Measurements from ENCODE around the gene TSEN2.

Gene TSEN2

DNA sequence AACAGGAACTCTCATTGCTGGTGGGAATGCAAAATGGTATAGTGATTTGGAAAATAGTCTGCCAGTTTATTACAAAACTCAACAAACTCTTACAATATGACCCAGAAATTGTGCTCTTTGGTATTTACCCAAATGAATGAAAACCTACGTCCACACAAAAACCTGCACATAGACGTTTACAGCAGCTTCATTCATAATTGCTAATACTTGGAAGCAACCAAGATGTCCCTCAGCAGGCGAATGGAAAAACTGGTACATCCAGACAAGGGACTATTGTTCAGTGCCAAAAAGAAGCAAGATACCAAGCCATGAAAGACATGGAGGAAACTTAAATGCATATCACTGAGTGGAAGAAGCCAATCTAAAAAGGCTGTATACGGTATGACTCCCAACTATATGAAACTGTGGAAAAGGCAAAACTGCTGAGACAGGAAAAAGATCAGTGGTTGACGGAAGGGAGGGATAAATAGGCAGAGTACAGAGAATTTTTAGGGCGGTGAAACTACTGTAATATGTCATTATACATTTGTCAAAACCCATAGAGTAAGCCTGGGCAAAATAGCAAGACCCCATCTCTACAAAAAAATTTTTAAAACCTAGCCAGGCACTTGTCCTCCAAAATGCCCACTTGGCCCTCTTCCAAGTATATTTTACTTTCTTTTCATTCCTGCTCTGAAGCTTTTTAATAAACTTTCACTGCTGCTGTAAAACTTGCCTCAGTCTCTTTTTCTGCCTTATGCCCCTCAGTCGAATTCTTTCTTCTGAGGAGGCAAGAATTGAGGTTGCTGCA lies 65.9 kb downstream of the TSEN2 start:
- DNase-seq (ENCODE audit: low read depth in 2 of 2), result no peak

DNA sequence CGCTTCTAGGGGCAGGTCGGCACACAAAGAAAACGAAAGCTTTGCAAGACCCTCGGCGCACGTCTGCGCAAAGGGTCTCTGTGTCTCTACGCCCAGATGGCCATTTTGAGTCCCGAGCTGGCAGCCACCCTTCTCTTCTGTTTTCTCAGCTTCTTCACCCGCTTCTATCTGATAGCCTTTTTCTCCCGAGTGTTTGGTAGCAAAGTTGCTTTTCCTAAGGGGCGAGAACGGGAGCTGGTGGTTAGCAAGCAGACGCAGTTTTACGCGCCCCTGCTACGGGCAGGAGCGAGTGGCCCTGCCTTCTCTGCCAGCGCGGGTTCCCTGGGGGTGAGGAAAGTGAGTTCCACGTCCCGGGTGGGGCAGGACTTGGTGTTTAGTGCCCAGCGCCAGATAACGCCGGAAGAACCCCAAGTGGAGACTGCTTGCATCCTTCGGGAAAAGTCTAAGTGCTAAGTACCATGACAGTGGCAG lies 69.7 kb downstream of the TSEN2 start:
- DNase-seq (ENCODE audit: low read depth in 2 of 2), result no peak

DNA sequence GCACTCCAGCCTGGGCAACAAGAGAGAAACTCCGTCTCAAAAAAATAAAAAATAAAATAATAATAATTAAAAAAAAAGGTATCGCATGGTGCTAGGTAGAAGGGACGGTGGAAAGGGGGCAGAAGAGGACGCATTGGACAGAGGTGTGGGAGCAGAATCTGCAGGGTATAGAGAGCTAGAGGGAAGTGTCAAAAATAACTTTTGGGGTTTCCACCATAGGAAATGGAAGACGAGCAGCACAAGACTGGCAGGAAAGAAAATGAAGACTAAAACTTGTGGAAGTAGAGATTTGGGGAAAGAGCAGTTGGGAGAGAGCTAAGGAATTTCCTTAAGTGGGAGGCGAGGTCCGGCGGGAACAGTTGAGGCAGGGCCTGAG lies 72.0 kb downstream of the TSEN2 start:
- no peak for DNase-seq (ENCODE audit: low read depth in 2 of 2)

DNA sequence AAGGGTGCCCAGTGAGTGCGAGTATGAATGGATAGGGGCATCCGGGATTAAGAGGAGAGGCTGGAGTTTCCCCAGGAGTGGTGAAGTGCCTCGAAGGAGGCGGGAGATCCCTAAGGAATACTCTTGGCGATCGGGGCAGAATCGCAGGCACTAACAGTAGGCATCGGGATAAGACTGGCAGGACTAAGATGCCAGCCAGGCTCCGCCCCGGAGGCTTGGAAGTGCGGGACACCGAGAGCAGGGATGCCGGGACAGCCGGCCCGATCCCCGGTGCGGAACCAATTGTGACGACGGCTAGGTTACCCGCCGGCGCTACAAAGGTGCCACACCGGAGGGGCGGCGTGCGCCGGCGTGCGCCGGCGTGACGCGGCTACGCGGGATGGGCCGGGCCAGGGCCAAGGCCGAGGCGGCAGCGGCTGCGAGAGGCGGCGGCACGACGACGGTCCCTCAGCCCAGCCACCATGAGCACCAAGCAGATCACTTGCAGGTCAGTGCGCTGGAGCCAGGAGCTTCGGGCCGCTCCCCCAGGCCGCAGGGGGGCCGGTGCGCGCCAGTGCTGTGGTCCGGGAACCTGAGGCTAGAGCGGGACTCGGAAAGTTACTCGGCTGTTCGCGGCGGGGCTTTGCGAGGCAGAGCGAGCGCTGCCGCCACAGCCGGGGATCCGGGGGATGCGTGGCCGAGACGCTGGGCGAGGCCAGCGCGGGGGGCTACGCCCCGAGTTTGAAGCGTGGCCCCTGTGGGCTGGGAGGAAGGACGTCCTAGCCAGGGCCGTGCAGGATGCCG lies 72.6 kb downstream of the TSEN2 start, which contains the start of gene MKRN2:
Gene MKRN2 (plus strand): TSS at position 398 of the 783 bp plus-strand sequence. CDS start 64 bp downstream, at position 462.
- peak; percentile 74 to 77 for DNase-seq (ENCODE audit: low read depth in 2 of 2)

DNA sequence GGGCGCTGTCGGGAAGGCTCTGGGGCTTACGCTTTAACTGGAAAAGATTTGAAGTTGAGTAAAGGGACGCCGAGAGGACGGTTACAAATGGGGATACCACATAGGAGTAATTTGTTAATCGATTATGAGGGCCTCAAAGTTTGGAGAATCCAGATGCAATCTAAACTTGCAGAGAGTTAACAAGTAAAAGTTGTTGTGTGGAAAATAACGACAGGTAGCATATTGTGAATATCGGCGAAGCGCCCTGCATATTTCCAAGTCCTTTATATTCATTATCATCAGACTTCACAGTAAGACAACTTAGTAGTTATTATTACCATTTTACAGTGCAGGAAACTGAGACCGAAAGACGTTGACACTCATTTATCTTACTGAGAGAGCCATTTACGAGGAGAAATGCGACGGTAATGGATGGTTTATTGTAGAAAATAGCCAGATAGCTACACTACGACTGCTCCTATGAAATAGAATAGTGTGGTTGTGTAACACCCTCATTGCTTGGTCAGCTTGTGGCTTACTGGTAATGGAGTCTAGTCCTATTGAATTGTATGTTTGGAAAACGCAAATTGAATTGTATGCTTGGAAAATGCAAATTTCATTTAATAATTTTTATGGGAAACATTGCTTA lies 73.3 kb downstream of the TSEN2 start:
- no peak for DNase-seq (ENCODE audit: low read depth in 2 of 2)

DNA sequence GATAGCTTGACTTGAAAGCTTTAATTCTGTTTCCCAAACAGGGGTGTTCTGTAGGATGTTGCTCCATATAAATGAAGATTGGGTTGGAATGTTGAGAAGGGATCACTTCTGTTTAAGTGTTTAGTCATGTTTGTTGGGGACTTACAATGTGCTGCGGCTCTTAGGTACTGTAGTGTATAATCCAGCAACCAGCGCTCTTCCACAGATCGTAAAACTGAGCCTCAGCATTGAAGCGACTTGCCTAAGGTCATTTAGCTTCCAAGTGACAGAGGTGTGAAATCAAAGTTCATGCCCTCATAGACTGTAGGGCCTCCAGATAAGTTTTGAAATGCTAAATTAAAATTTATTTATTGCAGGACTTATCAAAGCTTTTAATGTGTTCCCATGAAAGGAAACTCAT lies 74.4 kb downstream of the TSEN2 start:
- DNase-seq (ENCODE audit: low read depth in 2 of 2), result no peak

DNA sequence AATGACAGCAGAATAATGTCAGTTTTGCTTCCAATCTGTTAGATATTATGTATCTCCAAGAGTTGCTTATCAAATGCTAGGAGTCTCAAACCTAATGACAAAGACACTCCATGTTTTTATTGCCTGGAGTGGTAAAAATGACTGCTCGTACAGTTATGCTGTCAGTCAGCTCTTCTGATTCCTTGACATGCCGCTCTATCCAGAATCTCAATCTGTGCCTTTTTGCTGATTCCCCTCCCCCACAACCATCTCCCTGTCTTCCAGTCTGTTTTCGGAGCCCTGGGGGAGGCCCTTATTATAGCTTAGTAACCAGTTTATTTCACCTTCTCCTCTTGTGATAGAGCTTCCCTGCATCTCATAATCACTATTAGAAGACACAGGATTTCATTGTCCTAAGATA lies 75.2 kb downstream of the TSEN2 start:
- no peak for DNase-seq (ENCODE audit: low read depth in 2 of 2)

DNA sequence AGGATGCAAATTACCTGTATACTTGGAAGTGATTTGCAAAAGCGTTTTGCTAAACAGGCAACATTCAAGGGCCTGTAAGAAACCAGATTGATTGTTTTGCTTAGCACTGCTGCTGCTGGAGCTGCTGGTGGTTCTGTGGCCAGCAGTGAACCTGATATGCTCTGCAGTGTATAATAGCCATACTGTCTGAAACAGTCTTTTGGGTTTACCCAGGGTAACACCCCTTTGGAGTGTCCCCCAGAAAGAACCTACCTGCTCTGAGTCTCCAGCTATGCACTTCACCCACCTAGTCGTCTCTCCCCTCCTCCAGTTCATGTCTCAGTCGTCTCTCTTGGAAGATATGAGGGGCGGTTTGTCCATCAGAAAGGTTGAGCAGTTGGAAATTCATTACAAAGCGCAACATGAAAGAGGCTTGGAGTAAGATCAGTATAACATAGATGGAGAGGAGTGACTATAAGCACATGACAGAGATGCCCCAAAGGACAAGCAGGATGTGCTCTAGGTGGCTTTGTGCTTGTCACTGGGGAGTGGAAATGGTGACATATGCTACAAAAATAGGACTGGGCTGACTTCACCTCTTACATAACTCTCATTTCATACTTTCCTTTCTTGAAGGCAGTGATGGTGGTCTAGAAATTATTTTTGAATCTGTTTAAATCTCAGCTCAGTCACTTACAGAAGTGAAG lies 76.4 kb downstream of the TSEN2 start:
- no peak for DNase-seq (ENCODE audit: low read depth in 2 of 2)

DNA sequence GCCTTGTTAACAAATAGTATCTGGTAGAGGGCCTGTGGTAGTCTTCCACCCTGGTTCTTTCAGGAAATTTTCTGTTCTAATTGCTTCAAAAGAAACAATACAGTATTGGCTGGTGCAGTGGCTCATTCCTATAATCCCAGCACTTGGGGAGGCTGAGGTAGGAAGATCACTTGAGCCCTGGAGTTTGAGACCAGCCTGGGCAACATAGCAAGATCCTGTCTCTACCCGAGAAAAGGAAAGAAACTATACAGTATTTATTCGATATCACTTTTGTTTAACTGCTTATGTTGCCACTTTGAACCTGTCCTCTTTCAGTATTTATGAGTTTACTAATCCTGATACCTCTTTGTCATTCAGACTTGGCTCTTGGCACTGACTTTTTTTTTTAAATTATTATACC lies 77.1 kb downstream of the TSEN2 start:
- no peak for DNase-seq (ENCODE audit: low read depth in 2 of 2)

DNA sequence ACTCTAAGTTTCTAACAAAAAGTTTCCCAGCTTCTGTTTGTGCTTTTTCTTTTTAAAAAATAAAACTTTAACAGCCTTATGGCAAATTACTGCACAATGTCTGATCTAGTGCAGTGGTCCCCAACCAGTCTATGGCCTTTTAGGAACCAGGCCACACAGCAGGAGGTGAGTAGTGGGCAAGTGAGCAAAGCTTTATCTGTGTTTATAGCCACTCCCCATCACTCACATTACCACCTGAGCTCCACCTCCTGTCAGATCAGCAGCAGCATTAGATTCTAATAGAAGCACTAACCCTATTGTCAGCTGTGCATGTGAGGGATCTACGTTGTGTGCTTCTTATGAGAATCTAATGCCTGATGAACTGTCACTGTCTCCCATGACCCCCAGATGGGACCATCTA lies 78.2 kb downstream of the TSEN2 start:
- no peak for DNase-seq (ENCODE audit: low read depth in 2 of 2)

DNA sequence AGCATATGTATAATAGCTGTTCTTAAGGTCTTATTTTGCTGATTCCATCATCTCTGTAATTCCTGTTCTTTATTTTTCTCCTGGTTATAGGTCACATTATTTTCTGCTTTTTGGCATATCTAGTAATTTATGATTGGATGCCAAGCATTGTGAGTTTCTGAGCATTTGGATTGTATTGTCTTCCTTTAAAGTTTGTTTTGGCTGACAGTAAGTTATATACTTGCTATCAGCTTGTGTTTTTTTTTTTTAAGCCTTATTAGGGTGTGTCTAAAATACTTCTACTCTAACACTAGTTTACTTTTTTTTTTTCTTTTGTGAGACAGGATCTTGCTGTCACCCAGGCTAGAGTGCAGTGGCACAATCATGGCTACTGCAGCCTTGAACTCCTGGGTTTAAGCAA lies 82.7 kb downstream of the TSEN2 start:
- no peak for DNase-seq (ENCODE audit: low read depth in 2 of 2)

DNA sequence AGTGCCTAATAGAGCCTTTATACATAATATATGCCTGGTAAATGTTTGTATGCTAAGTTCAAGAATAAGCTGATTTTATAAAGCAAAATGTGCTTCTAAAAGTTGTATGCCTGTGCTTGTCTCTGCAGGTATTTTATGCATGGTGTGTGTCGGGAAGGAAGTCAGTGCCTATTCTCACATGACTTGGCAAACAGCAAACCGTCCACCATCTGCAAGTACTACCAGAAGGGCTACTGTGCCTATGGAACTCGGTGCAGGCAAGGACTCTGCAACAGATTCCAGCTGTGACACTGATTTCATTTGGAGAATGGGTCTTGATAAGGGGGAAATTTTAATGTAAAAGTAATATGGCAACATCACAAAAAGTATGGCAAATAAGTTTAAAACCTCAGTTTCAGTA lies 84.5 kb downstream of the TSEN2 start:
- no peak for DNase-seq (ENCODE audit: low read depth in 2 of 2)

DNA sequence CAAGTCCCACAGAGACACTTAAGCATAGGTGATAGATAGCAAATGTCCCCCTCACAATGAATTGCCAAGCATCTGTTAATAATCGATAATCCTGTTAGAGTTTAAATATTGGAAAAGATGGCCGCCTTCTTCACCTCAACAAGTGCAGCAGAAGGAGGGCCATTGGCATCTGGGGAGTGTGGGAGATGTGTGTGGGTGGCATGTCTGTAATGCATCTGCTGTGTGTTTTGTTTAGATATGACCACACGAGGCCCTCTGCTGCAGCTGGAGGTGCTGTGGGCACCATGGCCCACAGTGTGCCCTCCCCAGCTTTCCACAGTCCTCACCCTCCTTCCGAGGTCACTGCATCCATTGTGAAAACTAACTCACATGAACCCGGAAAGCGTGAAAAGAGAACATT lies 85.6 kb downstream of the TSEN2 start:
- DNase-seq (ENCODE audit: low read depth in 2 of 2), result no peak

DNA sequence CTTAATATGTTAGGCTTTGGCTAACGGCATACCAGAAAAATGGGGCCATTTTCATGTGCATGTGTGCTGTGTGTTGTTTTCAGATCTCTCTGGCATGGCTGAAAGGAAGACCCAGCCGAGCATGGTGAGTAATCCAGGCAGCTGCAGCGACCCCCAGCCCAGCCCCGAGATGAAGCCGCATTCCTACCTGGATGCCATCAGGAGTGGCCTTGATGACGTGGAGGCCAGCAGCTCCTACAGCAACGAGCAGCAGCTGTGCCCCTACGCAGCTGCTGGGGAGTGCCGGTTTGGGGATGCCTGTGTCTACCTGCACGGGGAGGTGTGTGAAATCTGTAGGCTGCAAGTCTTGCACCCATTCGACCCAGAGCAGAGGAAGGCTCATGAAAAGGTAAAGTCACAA lies 87.7 kb downstream of the TSEN2 start:
- no peak for DNase-seq (ENCODE audit: low read depth in 2 of 2)

DNA sequence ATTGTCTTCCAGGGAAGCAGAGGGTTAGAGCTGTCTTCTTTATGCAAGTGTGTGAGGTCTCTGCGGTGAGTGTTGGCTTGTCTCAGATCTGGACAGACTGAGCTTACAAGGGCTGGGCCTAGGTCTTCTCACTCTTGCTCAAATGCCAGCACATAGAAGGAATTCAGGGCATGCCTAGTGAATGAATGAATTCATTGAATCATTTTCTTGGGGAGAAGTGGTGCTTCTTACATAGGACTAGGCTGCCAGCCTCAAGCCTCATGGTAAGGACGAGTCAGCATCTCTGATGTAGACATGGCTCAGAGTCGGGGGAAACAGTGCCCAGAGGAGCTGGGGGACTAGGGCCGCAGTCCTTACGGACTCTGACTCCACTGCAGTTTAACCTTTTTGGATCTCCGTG lies 89.9 kb downstream of the TSEN2 start:
- no peak for DNase-seq (ENCODE audit: low read depth in 2 of 2)

DNA sequence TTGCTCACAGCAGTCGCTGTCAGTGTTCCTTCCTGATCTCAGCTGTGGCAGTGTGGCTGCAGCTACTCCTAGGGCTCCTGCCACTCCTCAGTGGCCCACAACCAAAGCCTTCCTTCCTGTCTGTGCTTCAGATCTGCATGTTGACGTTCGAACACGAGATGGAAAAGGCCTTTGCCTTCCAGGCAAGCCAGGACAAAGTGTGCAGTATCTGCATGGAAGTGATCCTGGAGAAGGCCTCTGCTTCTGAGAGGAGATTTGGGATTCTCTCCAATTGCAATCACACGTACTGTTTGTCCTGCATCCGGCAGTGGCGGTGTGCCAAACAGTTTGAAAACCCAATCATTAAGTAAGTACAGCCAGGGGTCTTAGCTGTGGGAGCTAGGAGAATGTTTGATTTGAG lies 90.4 kb downstream of the TSEN2 start:
- DNase-seq (ENCODE audit: low read depth in 2 of 2), result no peak

DNA sequence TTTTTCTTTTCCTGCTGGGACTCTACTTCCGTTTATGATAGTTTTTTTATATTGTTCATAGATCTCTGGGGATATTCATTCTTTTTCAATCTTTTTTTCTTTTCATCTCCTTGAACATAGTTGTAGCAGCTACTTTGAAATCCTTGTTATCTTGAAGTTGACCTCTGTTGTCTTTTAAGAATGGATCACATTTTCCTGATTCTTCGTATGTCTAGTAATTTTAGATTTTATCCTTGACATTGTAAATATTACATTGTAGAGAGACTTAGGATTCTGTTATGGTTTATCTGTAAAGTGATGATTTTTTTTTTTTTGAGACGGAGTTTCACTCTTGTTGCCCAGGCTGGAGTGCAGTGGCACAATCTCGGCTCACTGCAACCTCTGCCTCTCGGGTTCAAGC lies 93.1 kb downstream of the TSEN2 start:
- DNase-seq (ENCODE audit: low read depth in 2 of 2), result no peak

DNA sequence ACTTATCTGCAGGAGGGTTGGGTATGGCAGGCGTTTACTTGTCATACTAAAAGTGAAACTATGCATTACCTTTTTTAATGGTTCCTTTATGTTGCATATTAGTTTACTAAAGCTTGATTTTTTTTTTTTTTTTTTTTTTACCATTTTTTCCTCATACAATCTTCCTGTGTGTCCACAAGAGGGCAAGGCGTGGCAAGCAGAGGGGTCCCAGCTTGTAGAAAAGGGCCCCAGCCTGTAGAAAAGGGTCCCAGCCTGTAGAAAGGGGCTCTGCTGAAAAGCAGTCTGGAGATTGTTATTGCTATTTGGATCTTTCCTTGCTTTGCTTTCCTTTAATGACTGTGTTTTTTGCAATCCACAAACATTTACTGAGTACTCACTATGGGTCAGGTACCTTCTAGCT lies 94.5 kb downstream of the TSEN2 start:
- DNase-seq (ENCODE audit: low read depth in 2 of 2), result no peak

DNA sequence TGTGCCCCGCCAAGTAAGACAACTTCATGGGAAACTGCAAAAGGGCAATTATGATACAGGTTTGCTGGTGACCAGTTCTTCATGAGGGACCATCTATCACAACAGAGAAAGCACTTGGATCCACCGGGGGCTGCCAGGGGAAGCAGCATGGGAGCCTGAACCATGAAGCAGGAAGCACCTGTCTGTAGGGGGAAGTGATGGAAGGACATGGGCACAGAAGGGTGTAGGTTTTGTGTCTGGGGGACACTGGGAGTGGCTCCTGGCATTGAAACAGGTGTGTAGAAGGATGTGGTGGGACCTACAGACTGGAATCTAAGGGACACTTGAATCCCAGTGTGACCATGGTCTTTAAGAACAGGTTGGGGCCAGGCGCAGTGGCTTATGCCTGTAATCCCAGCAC lies 95.2 kb downstream of the TSEN2 start:
- DNase-seq (ENCODE audit: low read depth in 2 of 2), result no peak

DNA sequence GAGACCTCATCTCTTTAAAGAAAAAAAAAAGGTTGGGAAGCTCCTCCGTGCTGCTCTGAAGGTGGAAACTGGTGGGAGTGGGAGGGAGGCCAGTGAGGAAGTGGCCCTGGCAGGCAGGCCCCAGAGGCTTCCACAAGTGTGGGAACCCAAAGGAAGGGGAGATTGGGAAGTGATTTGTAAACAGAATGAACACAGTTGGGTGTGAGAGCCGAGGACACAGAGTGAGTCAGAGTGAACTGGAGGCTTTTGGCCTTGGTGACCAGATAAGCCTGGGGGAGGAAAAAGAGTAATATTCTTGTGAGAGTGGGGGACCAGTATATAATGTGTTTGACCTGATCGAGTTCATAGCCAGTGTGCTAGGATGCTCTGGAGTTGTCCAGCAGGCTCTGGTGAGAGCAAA lies 95.6 kb downstream of the TSEN2 start:
- no peak for DNase-seq (ENCODE audit: low read depth in 2 of 2)

DNA sequence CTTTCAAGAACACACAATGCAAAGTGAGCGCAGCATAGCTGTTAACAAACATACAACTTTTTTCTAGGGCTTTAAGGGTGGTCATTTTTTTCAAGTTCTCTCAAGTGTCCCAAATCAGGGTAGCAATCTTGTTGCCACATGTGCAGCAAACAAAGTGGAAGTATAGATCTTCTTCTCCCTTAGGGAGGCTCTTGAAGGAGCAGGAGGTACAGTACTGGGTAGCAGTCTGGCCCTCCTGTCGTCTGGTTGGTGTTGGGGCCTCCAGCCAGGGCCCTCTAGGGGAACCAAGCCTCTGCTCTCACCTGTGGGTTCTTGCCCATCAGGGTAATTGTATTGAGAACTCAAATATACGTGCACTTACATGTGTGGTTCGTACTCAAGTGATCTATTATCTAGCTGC lies 98.5 kb downstream of the TSEN2 start:
- DNase-seq (ENCODE audit: low read depth in 2 of 2), result no peak

Measured in stimulated activated CD8-positive, alpha-beta memory T cell treated with anti-CD3 and anti-CD28 coated beads, Interleukin-2, amount 100 ng/mL, for 1 hour (primary cell).